Activated T-cell treated with anti-CD3 and anti-CD28 coated beads for 24 hours (primary cell): ENCODE data around the gene DOCK11.

ENCODE experiments used
- DNase-seq: peaks from one replicate; pipeline ENCODE4 v3.0.0-alpha.2; 2020; ENCODE audit warnings: low read depth

The DOCK11 gene

GRCh38 chrX:118530219-118530911 lies 34.8 kb downstream of the DOCK11 start:
- no peak for DNase-seq

GRCh38 chrX:118534716-118535493 lies 39.3 kb downstream of the DOCK11 start:
- no peak for DNase-seq

DNA sequence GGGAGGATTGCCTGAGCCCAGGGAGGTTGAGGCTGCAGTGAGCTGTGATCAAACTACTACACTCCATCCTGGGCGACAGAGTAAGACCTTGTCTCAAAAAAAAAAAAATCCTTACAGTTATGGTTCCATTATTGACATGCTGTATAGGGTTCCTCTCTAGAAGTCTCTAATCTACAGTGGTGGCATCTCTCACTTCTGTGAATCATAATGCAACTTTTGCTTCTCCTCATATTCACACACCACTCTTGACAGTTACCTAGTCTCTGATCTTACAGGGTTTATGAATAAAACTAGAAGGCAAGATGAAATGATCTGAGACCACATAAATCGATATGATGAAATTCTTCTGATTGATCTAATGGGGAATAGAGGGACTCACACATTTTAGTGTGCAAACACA lies 40.6 kb downstream of the DOCK11 start:
- no peak for DNase-seq

DNA sequence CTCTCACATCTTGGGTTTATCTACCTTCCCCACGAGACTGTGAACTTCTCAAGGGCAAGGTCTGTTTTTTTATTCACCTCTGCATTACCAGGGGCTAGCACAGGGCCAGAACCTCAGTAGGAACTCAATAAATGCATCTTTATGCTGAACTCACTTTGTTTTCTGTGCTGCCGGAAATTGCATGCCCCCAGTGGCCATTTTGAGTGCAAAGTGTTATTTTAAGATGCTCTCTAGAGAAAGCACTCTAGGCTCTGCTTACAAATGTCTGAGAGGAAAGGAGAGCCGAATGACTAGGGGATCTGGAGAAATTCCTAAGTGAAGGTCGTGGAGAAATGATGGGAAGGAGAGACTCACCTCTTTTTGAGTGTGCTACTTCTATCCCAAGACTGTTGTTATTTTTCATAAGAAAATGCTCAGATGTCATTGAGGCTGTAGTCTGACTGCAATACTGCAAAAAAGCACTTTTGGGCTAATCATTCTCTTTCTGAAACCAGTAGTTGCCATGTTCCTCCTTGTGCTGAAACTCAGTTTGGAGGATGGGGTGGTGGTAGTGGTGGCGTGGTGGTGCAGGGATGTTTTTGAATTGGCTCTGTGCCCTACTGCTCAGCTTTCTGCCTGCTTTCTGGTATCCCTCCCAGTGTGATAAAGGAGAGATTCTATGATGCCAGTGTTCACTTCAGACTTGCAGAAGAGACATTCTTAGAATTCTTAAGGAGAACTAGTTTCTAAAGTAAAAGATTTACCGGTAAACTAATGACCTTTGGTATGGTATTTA lies 41.3 kb downstream of the DOCK11 start:
- DNase-seq: no peak

GRCh38 chrX:118538386-118538785 lies 42.8 kb downstream of the DOCK11 start:
- DNase-seq: no peak

GRCh38 chrX:118540342-118540741 lies 44.7 kb downstream of the DOCK11 start:
- no peak for DNase-seq

DNA sequence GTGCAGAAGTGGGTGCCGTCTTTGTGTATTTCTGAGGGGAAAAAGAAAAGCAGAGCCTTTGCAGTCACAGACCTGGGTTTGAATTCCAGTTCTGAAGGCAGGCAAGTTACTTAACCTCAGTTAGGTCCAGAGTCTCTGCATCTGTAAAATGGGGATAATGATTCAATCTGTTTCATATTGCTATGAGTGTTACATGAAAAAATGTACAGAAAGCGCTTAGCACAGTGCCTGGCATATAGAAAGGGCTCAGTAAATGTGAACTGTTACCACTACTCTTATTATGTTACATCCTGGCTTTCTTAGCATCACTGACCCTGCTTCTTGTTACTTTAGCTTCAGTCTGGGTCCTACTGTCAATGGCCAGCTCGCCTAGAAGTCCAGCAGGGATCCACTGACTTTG lies 45.9 kb downstream of the DOCK11 start:
- DNase-seq: no peak

DNA sequence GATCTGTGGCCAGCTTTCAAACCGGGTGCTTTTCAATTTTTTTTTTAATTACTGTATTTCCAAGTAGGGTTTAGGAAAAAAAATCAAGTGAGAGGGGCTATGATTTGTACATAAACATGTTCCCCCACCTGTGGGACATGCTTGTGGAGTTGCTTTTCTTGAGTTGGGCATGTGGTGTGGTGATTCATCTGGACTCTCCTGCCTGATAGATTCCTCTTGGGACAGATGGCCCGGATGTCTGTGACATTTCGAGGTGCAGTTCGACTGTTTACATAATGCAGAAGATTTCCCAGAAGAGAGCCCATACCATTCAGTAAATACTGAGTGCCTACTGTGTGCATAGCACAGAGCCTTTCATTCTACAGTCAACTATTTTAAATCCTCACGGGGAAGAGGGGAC lies 49.9 kb downstream of the DOCK11 start:
- no peak for DNase-seq

DNA sequence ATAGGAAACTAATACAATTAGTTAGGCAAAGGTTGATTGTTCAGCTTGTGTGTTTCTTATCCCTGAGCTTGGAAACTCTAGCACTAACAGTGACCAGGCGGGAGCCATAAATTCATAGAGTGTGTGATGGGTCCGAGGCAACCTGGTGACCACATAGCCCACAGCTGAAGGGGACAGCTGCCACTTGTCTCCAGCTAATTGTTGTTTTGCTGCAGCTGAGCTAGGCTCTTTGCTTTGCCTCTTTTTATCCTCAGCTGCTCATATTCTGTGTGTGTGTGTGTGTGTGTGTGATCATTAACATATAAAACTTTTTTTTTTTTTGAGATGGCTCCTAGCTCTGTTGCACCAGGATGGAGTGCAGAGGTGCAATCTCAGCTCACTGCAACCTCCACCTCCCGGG lies 53.2 kb downstream of the DOCK11 start:
- DNase-seq: no peak

DNA sequence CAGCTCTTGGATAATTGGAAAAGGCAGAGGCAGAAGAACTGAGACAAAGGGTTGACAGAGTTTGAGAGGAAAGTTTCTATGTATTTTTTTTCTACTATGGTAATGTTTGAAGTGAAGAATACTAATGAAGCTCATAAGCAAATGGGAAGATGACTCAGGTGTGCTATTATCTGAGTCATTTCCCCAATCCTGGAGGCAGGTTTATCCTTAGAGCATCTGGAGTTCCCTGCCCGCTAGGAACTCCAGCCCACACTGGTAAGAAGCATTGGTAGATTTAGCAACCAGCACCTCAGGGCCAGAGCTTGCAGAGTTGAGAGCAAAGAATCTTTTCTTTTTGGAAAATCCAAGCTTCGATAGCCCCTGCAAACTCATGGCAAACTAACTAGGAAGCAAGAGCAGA lies 55.2 kb downstream of the DOCK11 start:
- DNase-seq: no peak

DNA sequence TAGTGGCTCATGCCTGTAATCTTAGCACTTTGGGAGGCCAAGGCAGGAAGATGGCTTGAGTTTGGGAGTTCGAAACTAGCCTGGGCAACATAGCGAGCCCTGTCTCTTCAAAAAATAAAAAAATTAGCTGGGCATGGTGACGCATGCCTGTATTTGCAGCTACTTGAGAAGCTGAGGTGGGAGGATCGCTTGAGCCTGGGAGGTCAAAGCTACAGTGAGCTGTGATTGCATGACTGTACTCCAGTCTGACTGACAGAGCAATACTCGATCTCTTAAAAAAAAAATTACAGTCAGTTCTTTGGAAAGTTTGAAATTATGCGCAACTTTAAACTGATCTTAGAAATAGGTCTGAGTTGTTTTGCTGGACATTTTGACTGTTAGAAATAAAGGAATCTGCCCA lies 55.8 kb downstream of the DOCK11 start:
- DNase-seq: no peak

DNA sequence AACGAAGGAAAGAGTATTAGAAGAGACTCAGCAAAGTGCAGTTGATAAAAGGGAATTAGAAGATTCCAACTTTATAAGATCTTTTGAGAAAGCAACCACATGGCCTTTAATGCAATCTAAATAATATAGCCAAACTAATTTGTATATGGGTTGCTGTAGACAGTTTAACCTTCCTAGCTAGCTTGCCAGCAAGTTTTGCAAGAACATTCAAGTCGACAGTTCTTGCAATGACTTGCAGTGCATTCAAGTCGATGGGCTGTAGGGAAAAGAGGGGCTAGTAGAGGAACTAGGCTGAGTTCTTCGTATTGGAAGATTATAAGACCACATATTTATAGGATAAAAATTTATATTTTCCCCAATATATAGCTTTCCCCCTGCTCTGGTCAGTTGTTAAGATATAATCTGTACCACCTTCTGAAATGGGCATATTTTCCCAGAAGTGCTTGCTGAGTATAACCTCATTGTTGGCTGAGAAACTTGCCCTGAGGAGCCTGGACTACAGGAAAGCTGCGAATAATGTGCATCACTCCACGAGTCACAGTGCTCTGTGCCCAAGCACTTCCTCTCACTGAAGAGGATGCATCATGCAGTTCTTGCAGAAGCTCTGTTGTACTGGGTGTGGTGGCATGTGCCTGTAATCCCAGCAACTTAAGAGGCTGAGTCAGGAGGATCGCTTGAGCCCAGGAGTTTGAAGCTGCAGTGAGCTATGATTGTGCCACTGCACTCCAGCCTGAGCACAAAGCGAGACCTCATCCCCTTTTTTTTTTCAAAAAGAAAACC lies 56.7 kb downstream of the DOCK11 start:
- no peak for DNase-seq

GRCh38 chrX:118553042-118553710 lies 57.6 kb downstream of the DOCK11 start:
- DNase-seq: no peak

DNA sequence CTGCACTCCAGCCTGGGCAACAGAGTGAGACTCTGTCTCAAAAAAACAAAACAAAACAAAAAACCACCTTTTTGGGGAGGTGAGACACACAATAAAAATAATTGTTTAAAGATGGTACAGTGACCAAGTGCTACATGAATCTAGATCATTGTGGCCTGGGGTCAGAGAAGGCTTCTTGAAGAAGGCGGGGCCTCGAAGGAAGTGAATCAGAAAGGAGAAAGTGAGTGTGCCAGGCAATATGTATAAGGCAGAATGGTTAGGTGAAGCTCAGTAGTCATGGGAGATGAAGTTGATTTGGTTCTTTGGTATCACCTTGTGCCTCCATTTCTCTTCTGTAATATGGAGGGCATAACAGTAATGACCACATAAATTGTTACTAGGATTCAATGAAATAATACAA lies 58.9 kb downstream of the DOCK11 start:
- no peak for DNase-seq

- no peak for DNase-seq
Observed at GRCh38 chrX:118558926-118559325, 63.3 kb downstream of the DOCK11 start.

DNA sequence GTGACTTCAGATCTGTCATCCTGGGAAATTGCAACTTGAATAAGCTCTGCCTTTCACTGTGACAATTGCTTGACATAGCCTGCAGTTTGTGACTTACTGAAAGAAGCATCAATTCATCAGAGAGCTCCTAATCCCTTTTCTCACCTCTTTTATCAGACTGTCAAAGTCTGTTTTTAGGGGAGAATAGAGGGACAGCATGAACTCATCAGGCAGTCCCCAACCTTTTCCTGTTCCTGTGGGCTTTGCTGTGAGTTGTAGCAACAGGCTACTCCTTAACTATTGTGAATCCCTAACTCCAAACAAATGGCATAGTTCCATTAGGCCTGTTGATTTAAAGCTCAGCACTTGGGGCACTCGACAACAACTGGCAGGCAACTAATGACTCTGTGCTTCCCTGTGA lies 64.9 kb downstream of the DOCK11 start:
- DNase-seq: no peak

- no peak for DNase-seq
Observed at GRCh38 chrX:118562582-118563164, 67.1 kb downstream of the DOCK11 start.

DNA sequence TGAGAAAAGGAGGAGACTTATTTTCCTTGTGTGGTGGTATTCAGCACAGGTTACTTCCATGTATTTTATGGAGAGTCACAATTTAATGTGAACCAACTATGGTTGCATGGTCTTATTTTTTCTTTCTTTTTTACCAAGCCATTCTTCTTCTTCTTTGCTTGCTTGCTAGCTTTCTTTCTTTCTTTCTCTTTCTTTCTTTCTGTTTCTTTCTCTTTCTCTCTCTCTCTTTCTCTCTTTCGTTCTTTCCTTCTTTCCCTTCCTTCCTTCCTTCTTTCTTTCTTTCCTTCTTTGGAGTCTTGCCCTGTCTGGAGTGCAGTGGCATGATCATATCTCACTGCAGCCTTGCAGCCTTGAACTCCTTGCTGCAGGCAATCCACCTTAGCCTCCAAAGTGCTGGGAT lies 68.9 kb downstream of the DOCK11 start:
- DNase-seq: no peak

GRCh38 chrX:118565853-118566252 lies 70.2 kb downstream of the DOCK11 start:
- no peak for DNase-seq

- DNase-seq: no peak
Observed at GRCh38 chrX:118566359-118566758, 70.7 kb downstream of the DOCK11 start.

- no peak for DNase-seq
Observed at GRCh38 chrX:118569676-118570075, 74.1 kb downstream of the DOCK11 start.
